Kidney (tissue), 14 donors: Measurements from ENCODE around the gene PSMD2. TPM values are rescaled to one million over a fixed set of nuclear protein-coding genes. Genes with fewer than 3 reads are reported as not detected.

ENCODE experiments used
- DNase-seq, 5 donors: peaks; one replicate each; pipeline ENCODE4 v3.0.0-alpha.2; 2013 to 2020
- FAIRE-seq: peaks from 2 replicates; lab custom pipeline; 2012; peaks lifted over from hg19 to GRCh38; lab: Jason Lieb, UNC
- H3K27ac ChIP-seq, 2 donors: one replicate each; pipeline ENCODE4 v1.7.0; 2013; ENCODE audit warnings: low read depth in 2 of 2, low read length in 2 of 2, inconsistent platforms in 1 of 2
- H3K27me3 ChIP-seq: one replicate; pipeline ENCODE4 v1.7.1; 2013; ENCODE audit warnings: low read length, inconsistent platforms; ENCODE audit not compliant: control insufficient read depth, insufficient read depth
- H3K36me3 ChIP-seq, 3 donors: one replicate each; pipeline versions ENCODE4 v1.7.0 to v1.7.1; 2013; ENCODE audit warnings: low read length in 3 of 3, control low read depth in 1 of 3, inconsistent platforms in 1 of 3; ENCODE audit not compliant: insufficient read depth in 3 of 3, control insufficient read depth in 2 of 3
- H3K4me1 ChIP-seq, 3 donors: one replicate each; pipeline versions ENCODE4 v1.7.0 to v1.7.1; 2013; ENCODE audit warnings: low read length in 3 of 3, inconsistent platforms in 1 of 3, low read depth in 1 of 3; ENCODE audit not compliant: control insufficient read depth in 2 of 3, insufficient read depth in 2 of 3
- H3K4me3 ChIP-seq, 3 donors: one replicate each; pipeline versions ENCODE4 v1.7.0 to v1.8.1; 2013; ENCODE audit warnings: low read length in 3 of 3, control low read depth in 1 of 3, inconsistent platforms in 1 of 3
- H3K9ac ChIP-seq, 3 donors: one replicate each; pipeline versions ENCODE4 v1.7.0 to v1.7.1; 2013; ENCODE audit warnings: low read length in 3 of 3, control low read depth in 1 of 3, inconsistent platforms in 1 of 3
- H3K9me3 ChIP-seq, 3 donors: one replicate each; pipeline versions ENCODE4 v1.7.0 to v1.7.1; 2013; ENCODE audit warnings: low read length in 3 of 3, control low read depth in 1 of 3, inconsistent platforms in 1 of 3; ENCODE audit not compliant: control insufficient read depth in 2 of 3, insufficient read depth in 1 of 3
- intact Hi-C: fragments of 100-400 bp; cut with DNase I; formaldehyde crosslinking; loops from one replicate; pipeline ENCODE4 v1.11.1; 2022
- polyA plus RNA-seq: library from polyadenylated mRNA; stranded (reverse); fragments of 350-450 nt; fragmentation: Illumina TruSeq; extraction: RNeasy Lipid Tissue Mini Kit (QIAGEN cat#74804); gene quantifications from one replicate; pipeline ENCODE4 v1.2.3, GENCODE V29; 2014; ENCODE audit warnings: low read depth, low replicate concordance; ENCODE audit not compliant: insufficient read depth
- total RNA-seq: library from RNA; stranded (reverse); fragmentation: NEBNext Ultra II Directional; extraction: Animal tissue kit (Norgen Biotek cat#: 25700); gene quantifications from one replicate; pipeline ENCODE4 v1.2.1, GENCODE V29; 2021
- TF ChIP-seq, protein P1 (sequence below): IDR thresholded peaks from 3 replicates; pipeline ENCODE4 v1.5.1; 2012; ENCODE audit warnings: mild to moderate bottlenecking, moderate library complexity, borderline replicate concordance; ENCODE audit not compliant: insufficient read depth; ENCODE audit errors: extremely low read depth
- donor health status: control.
- donor health status: control.
- donor health status: control.
- donor health status: control.
- donor health status: control.
- donor health status: DM: yes; HTN: yes; CAD: no.
- donor health status: Normal renal cell carcinoma (clear cell type).

PSMD2 gene
- total and polyA plus RNA-seq, 2 donors from 2014 or later = 104 to 149 TPM

DNA sequence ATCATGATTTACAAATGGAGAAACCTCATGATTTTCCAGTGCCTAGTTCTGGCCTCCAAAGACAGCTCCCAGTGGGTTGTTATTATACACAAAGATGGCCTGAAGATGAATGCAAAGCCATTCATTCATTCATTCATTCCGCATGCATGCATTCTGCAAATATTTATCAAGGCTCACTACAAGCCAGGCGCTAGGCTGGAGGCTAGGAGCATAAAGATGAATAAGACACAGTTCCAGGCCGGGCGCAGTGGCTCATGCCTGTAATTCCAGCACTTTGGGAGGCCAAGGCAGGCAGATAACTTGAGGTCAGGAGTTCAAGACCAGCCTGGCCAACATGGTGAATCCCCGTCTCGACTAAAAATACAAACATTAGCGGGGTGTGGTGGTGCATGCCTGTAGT lies 2.4 kb upstream of the PSMD2 start:
- intact Hi-C loops = no loop called here
- no peak overlapping the region for H3K27ac ChIP-seq
- H3K9me3 ChIP-seq = no peaks in the 10 kb centered on the region
- no peak overlapping the region for H3K9ac ChIP-seq
- DNase-seq (no peak), FAIRE-seq (no peak)
- H3K27me3 ChIP-seq = no peaks in the 10 kb centered on the region
- peaks cover 3 to 12% (median 10%) of the 10 kb centered on the region in 3 donors for H3K36me3 ChIP-seq
- H3K4me1 ChIP-seq = peaks cover 3 to 10% (median 5%) of the 10 kb centered on the region in 3 donors
- no peak overlapping the region for H3K4me3 ChIP-seq
- TF ChIP-seq, protein P1, sequence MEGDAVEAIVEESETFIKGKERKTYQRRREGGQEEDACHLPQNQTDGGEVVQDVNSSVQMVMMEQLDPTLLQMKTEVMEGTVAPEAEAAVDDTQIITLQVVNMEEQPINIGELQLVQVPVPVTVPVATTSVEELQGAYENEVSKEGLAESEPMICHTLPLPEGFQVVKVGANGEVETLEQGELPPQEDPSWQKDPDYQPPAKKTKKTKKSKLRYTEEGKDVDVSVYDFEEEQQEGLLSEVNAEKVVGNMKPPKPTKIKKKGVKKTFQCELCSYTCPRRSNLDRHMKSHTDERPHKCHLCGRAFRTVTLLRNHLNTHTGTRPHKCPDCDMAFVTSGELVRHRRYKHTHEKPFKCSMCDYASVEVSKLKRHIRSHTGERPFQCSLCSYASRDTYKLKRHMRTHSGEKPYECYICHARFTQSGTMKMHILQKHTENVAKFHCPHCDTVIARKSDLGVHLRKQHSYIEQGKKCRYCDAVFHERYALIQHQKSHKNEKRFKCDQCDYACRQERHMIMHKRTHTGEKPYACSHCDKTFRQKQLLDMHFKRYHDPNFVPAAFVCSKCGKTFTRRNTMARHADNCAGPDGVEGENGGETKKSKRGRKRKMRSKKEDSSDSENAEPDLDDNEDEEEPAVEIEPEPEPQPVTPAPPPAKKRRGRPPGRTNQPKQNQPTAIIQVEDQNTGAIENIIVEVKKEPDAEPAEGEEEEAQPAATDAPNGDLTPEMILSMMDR = no peak

DNA sequence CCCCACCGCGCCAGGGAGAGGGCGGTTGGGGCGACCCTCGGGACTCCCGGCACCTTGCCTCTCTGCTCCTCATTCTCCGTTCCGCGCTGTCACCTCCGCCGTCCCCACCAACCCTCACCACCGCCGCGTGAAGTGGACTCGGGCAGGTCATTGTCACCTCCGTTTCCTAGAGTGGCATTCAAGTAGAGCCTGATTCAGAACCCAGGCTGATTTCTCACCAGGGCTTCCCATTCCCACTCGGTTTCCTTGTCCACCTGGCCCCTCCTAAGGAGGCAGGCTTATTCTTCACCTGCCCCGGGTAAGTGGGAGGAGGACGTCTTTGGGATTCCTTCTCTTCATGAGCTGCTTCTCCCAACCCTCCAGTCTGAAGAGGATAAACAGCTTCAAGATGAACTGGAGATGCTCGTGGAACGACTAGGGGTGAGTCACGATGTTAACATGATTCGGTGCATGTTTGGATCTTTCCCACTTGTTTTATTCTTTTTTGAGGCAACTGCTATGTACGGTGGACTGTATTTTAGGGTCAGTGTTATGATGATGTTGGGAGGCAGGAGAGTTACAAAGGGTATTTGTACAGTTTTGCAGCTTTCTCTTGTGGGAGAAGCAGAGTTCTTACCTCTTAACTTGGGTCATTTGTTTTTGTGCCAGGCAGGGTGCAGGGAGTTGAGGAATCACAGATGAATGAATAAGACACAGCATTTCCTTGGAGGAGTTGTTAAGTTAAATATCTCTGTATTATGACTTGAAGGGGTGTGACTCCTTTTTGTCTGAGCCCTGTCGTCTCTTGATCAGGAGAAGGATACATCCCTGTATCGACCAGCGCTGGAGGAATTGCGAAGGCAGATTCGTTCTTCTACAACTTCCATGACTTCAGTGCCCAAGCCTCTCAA lies 692 bp downstream of the PSMD2 start:
- H3K27me3 ChIP-seq = no peaks in the 10 kb centered on the region
- no peak for DNase-seq
- H3K36me3 ChIP-seq = peaks cover 12 to 42% (median 38%) of the 10 kb centered on the region in 3 donors
- H3K9me3 ChIP-seq = no peaks in the 10 kb centered on the region
- FAIRE-seq = no peak
- intact Hi-C loops = no loop called here
- H3K4me1 ChIP-seq = peaks cover 3 to 10% (median 5%) of the 10 kb centered on the region in 3 donors
- peak overlapping the region; percentile 67 to 91 (median 90) for H3K4me3 ChIP-seq
- TF ChIP-seq, protein P1 = no peak
- H3K9ac ChIP-seq = peak overlapping the region; percentile 57 to 83 (median 60)
- no peak overlapping the region for H3K27ac ChIP-seq

DNA sequence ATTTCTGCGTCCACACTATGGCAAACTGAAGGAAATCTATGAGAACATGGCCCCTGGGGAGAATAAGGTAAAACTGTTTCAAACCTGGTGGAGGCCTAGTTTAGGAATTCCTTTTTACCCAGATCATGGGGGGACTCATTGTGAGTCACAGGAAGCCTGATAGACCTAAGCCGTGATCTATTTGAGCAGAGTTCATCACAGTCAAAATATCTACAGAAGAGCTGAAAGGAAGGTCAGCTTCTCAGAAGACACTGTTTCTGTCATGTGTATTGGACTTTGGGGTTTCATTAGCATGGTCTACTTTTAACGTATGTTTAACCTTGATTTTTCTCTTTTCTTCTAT lies 1.3 kb downstream of the PSMD2 start:
- intact Hi-C loops = no loop called here
- Histone ChIP-seq H3K27me3 (no peaks in the 10 kb centered on the region), H3K9ac (peak overlapping the region in 1 of 3 donors; percentile 57), H3K9me3 (no peaks in the 10 kb centered on the region), H3K4me3 (peak overlapping the region in 1 of 3 donors; percentile 90), H3K4me1 (peaks cover 3 to 10% (median 5%) of the 10 kb centered on the region in 3 donors), H3K36me3 (peaks cover 12 to 46% (median 40%) of the 10 kb centered on the region in 3 donors), H3K27ac (no peak overlapping the region)
- DNase-seq (no peak), FAIRE-seq (no peak)
- TF ChIP-seq, protein P1 = no peak
